Mucosa of stomach (tissue), 1 donor: Measurements from ENCODE around the gene ARHGEF1.

ENCODE experiments used
- H3K27me3 ChIP-seq: one replicate; pipeline ENCODE4 v1.7.0; 2013; ENCODE audit warnings: mild to moderate bottlenecking, low read length; ENCODE audit not compliant: control insufficient read depth, insufficient read depth
- H3K36me3 ChIP-seq: one replicate; pipeline ENCODE4 v1.7.0; 2013; ENCODE audit warnings: low read length; ENCODE audit not compliant: control insufficient read depth, insufficient read depth
- H3K4me1 ChIP-seq: one replicate; pipeline ENCODE4 v1.7.0; 2013; ENCODE audit warnings: mild to moderate bottlenecking, low read length; ENCODE audit not compliant: control insufficient read depth, insufficient read depth
- H3K4me3 ChIP-seq: one replicate; pipeline ENCODE4 v1.7.0; 2013; ENCODE audit warnings: low read length
- H3K9ac ChIP-seq: one replicate; pipeline ENCODE4 v1.7.0; 2013; ENCODE audit warnings: mild to moderate bottlenecking, low read length, moderate library complexity
- H3K9me3 ChIP-seq: one replicate; pipeline ENCODE4 v1.7.0; 2013; ENCODE audit warnings: mild to moderate bottlenecking, low read length, moderate library complexity; ENCODE audit not compliant: control insufficient read depth
- donor health status: Pancreatic carcinoma.

ARHGEF1 gene

DNA sequence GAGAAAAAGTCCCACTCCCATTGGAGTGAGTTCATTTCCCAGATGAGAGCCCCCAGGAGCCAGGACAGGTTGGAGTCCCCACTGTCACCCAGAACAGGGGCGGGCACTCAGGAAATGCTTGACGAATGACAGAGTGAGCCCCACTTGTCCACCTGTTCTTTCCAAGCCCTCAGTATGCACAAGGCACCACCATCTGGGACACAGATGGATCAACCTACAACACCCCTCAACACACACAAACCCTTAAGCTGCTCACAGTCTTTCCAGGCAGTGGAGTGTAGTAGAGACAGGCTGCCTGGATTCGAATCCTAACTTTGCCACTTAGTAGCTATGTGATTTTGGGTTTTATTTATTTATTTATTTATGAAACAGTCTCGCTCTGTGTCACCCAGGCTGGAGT, 8.0 kb downstream of the ARHGEF1 start:
- Histone ChIP-seq H3K9ac (no peak overlapping the region), H3K4me1 (peaks cover 30% of the 10 kb centered on the region), H3K4me3 (no peak overlapping the region), H3K9me3 (no peaks in the 10 kb centered on the region), H3K36me3 (peaks cover 29% of the 10 kb centered on the region), H3K27me3 (no peaks in the 10 kb centered on the region)

DNA sequence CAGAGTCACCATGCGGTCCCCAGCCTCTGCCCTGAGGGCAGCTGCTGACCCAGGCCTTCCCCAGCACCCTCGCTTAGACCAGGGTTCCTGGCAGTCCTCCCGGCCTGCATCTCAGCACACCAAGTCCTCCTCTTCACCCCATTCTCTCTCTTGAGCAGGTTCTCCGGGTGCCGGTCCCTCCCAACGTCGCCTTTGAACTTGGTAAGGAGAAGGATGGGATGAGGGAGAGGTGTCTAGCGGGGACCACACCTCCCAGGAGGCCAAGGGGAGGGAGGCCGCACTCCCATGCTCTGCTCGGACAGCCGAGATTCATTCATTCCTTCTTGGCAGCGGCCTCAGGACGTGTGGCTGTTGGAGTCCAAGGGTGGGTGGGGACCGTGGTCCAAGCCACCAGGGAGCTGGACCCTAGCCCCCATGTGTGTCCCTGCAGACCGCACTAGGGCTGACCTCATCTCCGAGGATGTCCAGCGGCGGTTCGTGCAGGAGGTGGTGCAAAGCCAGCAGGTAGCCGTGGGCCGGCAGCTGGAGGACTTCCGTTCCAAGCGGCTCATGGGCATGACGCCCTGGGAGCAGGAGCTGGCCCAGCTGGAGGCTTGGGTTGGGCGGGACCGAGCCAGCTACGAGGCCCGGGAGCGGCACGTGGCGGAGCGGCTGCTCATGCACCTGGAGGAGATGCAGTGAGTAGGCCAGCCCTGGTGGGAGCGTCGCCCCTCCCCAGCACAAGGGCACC, 9.4 kb downstream of the ARHGEF1 start:
- Histone ChIP-seq H3K4me3 (no peak overlapping the region), H3K9me3 (no peaks in the 10 kb centered on the region), H3K27me3 (no peaks in the 10 kb centered on the region), H3K9ac (no peak overlapping the region), H3K4me1 (peaks cover 16% of the 10 kb centered on the region), H3K36me3 (peaks cover 33% of the 10 kb centered on the region)

DNA sequence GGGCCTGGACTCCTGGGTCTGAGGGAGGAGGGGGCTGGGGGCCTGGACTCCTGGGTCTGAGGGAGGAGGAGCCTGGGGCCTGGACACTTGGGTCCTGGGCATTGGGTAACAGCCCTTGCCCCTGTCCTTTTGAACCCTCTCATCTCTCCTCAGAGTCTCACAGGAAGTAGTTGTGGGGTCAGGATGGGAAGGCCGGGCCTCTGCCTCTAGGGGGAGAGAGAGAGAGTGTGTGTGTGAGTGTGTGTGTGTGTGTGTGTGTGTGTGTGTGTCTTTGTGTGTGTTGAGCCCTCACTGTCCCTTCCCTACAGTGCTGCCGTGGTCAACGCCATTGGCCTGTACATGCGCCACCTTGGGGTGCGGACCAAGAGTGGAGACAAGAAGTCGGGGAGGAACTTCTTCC, 10.9 kb downstream of the ARHGEF1 start:
- H3K9ac ChIP-seq, result no peak overlapping the region
- H3K27me3 ChIP-seq, result no peaks in the 10 kb centered on the region
- H3K4me3 ChIP-seq, result no peak overlapping the region
- peaks cover 3% of the 10 kb centered on the region for H3K4me1 ChIP-seq
- peaks cover 33% of the 10 kb centered on the region for H3K36me3 ChIP-seq
- H3K9me3 ChIP-seq, result no peaks in the 10 kb centered on the region

DNA sequence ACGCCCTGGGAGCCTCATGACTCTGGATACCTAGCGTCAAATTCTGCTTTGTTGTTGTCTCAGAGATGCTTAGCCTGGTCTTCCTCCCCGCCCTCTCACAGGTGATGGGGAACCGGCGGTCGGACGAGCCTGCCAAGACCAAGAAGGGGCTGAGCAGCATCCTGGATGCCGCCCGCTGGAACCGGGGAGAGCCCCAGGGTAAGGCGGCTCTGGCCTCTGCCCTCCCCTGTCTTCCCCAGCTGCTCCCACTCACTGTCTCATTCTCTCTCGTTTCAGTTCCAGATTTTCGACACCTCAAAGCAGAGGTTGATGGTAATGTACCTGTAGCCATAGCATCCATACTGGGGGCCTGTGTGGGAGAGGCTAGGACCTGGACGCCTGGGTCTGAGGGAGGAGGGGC, 11.4 kb downstream of the ARHGEF1 start:
- Histone ChIP-seq H3K4me3 (no peak overlapping the region), H3K9me3 (no peaks in the 10 kb centered on the region), H3K36me3 (peaks cover 28% of the 10 kb centered on the region), H3K27me3 (no peaks in the 10 kb centered on the region), H3K4me1 (no peaks in the 10 kb centered on the region), H3K9ac (no peak overlapping the region)

DNA sequence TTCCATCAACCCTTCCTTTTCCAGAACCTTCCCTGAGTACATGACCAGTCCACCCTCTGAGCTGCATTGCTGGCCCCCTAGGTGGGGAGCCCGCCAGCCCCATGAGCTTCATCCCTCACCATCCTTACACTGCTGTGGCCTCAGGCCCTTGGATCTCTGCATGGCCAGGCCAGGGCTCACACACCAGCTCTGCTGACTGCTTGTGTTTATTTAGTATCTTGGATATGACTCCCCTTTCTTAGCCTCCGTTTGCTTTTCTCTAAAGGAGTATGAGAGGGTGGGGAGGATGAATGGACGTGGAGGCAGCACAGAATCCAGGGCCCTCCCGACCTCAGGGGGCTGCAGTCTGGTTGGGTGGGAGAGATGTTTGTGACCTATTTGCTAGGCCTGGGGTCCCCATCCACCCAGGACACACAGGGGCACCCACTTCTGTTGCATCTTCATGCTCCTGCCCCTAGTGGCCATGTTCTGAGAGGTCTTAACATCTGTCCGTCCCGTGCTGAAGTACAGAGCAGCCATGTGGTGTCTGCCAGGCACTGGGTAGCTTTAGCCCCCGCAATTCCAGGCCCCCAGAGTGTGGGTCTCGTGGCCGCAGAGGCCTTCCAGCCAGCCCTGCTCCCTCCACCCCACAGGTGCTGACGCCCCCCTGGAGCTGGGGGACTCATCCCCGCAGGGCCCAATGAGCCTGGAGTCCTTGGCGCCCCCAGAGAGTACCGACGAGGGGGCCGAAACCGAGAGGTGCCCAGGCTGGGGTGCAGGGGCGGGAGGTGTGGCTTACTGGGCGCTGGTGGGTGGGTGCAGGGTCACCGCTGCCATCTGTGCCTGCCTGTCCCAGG, 13.0 kb downstream of the ARHGEF1 start:
- H3K9me3 ChIP-seq, result no peaks in the 10 kb centered on the region
- no peaks in the 10 kb centered on the region for H3K27me3 ChIP-seq
- H3K9ac ChIP-seq, result no peak overlapping the region
- no peak overlapping the region for H3K4me3 ChIP-seq
- H3K36me3 ChIP-seq, result peaks cover 24% of the 10 kb centered on the region
- no peaks in the 10 kb centered on the region for H3K4me1 ChIP-seq

DNA sequence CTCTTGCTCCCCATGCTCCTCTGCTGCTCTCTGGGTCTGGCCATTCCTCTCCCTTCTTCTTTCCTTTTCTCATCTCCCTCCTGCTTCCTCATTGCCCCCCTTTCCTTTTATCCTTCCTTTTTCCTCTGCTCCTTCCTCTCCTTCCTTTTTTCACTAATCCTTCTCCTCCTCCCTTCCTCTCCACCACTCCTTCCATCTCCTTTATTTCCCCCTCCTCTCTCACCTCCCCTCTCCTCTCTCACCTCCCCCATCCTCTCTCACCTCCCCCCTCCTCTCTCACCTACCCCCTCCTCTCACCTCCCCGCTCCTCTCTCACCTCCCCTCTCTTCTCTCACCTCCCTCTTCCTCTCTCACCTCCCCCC, 13.6 kb downstream of the ARHGEF1 start:
- no peaks in the 10 kb centered on the region for H3K9me3 ChIP-seq
- no peak overlapping the region for H3K9ac ChIP-seq
- H3K4me1 ChIP-seq, result no peaks in the 10 kb centered on the region
- peaks cover 27% of the 10 kb centered on the region for H3K36me3 ChIP-seq
- no peaks in the 10 kb centered on the region for H3K27me3 ChIP-seq
- H3K4me3 ChIP-seq, result no peak overlapping the region

DNA sequence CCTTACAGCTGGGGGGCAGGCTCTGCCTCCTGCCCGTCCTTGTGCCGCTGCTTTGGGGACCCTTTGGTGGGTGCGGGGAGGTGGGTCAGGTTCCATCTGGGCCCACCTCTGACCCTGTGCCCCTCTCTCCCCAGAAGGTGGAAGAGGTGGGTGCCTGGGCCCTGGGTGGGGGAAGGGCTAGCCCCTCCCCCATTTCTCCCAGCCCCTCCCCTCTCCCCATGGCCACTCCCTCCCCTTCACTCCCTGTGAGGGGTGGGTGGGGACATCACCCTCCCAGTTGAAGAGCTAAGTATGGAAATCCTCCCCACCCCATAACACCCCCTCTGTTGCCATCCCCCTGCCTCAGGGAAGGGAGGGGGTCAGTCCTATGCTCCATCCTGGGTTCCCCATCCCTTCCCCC, 14.2 kb downstream of the ARHGEF1 start:
- Histone ChIP-seq H3K36me3 (peaks cover 33% of the 10 kb centered on the region), H3K27me3 (no peaks in the 10 kb centered on the region), H3K9ac (no peak overlapping the region), H3K9me3 (no peaks in the 10 kb centered on the region), H3K4me1 (peaks cover 5% of the 10 kb centered on the region), H3K4me3 (no peak overlapping the region)

DNA sequence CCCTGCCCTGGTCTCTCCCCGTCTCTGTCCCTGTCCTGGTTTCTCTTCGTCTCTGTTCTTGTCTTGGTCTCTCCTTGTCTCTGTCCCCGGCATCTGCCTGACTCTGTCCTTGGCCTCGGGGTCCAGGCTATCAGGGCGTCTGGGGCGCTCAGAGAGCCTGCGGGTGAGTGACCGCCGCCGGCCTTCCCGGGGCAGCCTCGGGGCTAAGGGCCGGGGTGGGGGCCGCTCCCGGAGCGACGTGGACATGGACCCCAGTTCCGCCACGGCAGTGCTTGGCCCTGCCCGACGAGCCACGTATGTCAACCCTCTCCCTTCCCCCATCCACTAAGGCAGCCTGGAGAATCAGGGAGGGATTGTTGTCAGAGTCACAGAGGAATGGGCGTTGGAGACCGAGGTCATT, 14.8 kb downstream of the ARHGEF1 start:
- no peaks in the 10 kb centered on the region for H3K9me3 ChIP-seq
- peaks cover 33% of the 10 kb centered on the region for H3K36me3 ChIP-seq
- H3K4me1 ChIP-seq, result peaks cover 11% of the 10 kb centered on the region

DNA sequence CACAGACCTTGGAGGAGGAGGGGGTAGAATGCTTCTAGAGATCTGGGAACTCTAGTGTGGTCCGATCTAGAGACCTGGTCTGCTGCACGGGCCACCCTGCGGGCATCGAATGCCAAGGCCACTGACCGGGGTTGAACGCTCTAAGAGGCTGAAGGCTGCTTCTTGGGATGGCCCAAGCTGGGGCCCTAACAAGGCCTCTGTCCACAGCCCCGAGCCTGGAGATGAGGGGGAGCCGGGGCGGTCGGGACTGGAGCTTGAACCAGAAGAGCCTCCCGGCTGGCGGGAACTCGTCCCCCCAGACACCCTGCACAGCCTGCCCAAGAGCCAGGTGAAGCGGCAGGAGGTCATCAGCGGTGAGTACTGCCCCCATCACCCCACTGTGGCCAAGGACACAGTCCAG, 15.3 kb downstream of the ARHGEF1 start:
- peaks cover 15% of the 10 kb centered on the region for H3K4me1 ChIP-seq
- no peaks in the 10 kb centered on the region for H3K9me3 ChIP-seq
- H3K27me3 ChIP-seq, result no peaks in the 10 kb centered on the region
- no peak overlapping the region for H3K4me3 ChIP-seq
- peaks cover 36% of the 10 kb centered on the region for H3K36me3 ChIP-seq
- no peak overlapping the region for H3K9ac ChIP-seq

More for the DNA sequence above, 14.8 kb downstream of the ARHGEF1 start:
- no peaks in the 10 kb centered on the region for H3K27me3 ChIP-seq
- no peak overlapping the region for H3K9ac ChIP-seq
- H3K4me3 ChIP-seq, result no peak overlapping the region

DNA sequence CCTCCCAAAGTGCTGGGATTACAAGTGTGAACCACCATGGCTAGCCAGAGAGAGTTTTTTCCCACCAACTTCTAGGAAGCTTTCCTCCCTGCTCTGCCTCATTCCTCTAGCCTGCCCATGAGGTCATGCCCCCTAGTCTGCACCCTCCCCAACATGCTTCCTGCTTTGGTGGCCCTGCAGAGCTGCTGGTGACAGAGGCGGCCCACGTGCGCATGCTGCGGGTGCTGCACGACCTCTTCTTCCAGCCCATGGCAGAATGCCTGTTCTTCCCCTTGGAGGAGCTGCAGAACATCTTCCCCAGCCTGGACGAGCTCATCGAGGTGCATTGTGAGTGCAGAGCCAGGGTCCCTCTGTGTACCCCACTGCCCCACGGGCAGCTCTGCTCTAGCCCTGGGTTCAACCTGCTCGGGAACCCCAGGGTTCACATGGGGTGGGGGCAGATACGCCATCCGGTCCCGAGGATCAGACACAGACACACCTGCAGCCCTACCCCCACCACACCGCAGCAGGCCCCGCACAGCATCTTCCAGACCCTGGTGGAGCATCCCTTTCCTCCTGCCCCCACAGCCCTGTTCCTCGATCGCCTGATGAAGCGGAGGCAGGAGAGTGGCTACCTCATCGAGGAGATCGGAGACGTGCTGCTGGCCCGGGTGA, 18.9 kb downstream of the ARHGEF1 start:
- Histone ChIP-seq H3K9me3 (no peaks in the 10 kb centered on the region), H3K9ac (no peak overlapping the region), H3K4me3 (no peak overlapping the region), H3K4me1 (peaks cover 48% of the 10 kb centered on the region), H3K27me3 (no peaks in the 10 kb centered on the region), H3K36me3 (peaks cover 34% of the 10 kb centered on the region)

DNA sequence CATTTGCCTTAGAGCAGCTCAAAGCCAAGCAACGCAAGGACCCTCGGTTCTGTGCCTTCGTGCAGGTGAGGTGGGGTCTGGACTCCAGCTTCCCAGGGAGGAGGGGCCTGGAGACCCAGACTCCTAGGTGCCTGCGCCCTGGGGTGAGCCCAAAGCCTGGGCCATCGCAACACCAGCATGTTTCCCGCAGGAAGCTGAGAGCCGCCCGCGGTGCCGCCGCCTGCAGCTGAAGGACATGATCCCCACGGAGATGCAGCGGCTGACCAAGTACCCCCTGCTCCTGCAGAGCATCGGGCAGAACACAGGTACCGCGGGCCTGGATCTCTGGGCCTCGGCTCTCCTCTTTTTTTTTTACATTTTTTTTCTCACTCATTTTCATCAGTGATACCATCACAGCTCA, 19.6 kb downstream of the ARHGEF1 start:
- Histone ChIP-seq H3K9me3 (no peaks in the 10 kb centered on the region), H3K4me3 (no peak overlapping the region), H3K9ac (no peak overlapping the region), H3K36me3 (peaks cover 34% of the 10 kb centered on the region), H3K4me1 (peaks cover 52% of the 10 kb centered on the region), H3K27me3 (no peaks in the 10 kb centered on the region)
